Measurements from ENCODE around the gene RPLP2.

- TF ChIP-seq CTCF (optimal IDR thresholded peaks at IDR 0.05 in 1 of 3, IDR thresholded peaks at IDR 0.05 in 1 of 3, conservative IDR thresholded peaks at IDR 0.05 in 1 of 3; ENCODE audit: extremely low read depth in 1 of 3, insufficient read depth in 2 of 3, low read length in 3 of 3): no peak
- no peak for TF ChIP-seq EZH2 (IDR thresholded peaks at IDR 0.05; ENCODE audit: low read length)
Observed at GRCh38 chr11:855330-855674, 45.5 kb downstream of the RPLP2 start.
